Pancreas (tissue), 10 donors: Measurements from ENCODE around the gene ZFYVE1. TPM values are rescaled to one million over a fixed set of nuclear protein-coding genes. Genes with fewer than 3 reads are reported as not detected.

Source experiments
- ATAC-seq, 4 donors: fragments of 200-7000 bp; cut with Tn5 transposase; one replicate each; pipeline versions ENCODE4 v1.8.0 to v1.9.1; 2020; ENCODE audit warnings: mild to moderate bottlenecking in 4 of 4, moderate library complexity in 4 of 4
- DNase-seq, 6 donors: peaks; one replicate each; pipeline ENCODE4 v3.0.0-alpha.2; 2020
- FAIRE-seq: peaks from 2 replicates; lab custom pipeline; 2012; peaks lifted over from hg19 to GRCh38; lab: Jason Lieb, UNC
- H3K27ac ChIP-seq, 4 donors: fragments of 200-600 bp; sonication (generic); 1 replicate in 3 of 4; 2 replicates in 1 of 4; pipeline versions ENCODE4 v1.5.0 to v1.8.0; 2020
- H3K27me3 ChIP-seq, 4 donors: fragments of 200-600 bp; one replicate each; pipeline ENCODE4 v1.8.0; 2021
- H3K36me3 ChIP-seq, 3 donors: fragments of 200-600 bp; sonication (generic) in 1 of 3; one replicate each; pipeline versions ENCODE4 v1.5.0 to v1.8.0; 2020 to 2021
- H3K4me1 ChIP-seq, 3 donors: fragments of 200-600 bp; one replicate each; pipeline ENCODE4 v1.8.0; 2021
- H3K4me3 ChIP-seq, 4 donors: fragments of 200-600 bp; sonication (generic) in 2 of 4; one replicate each; pipeline versions ENCODE4 v1.5.0 to v1.8.0; 2020 to 2021
- H3K9me3 ChIP-seq, 4 donors: fragments of 200-600 bp; one replicate each; pipeline ENCODE4 v1.8.0; 2021
- CTCF ChIP-seq, 4 donors: fragments of 200-600 bp; sonication (generic) in 3 of 4; IDR thresholded peaks; one replicate each; pipeline versions ENCODE4 v1.5.0 to v1.8.0; 2021; ENCODE audit warnings: antibody characterized with exemption in 4 of 4
- WGBS, 2 donors: extraction: QIAGEN DNeasy Blood & Tissue Kit; methylation state at CpG; one replicate each; pipeline ENCODE4 v1.1.7; 2013; 5-methylcytosine and 5-hydroxymethylcytosine counted together
- intact Hi-C, 3 donors: fragments of 100-400 bp; cut with DNase I; formaldehyde crosslinking; loops; one replicate each; pipeline versions ENCODE4 v1.11.1 to v1.14.2; 2022
- polyA plus RNA-seq, 2 donors: library from polyadenylated mRNA; stranded (reverse); fragments of 200-250 nt; gene quantifications; one replicate each; pipeline ENCODE4 v1.2.3, GENCODE V29; 2013
- total RNA-seq, 6 donors: library from RNA; stranded (reverse); fragmentation: NEBNext Ultra II Directional in 4 of 6; extraction: Animal tissue kit (Norgen Biotek cat#: 25700) in 4 of 6; gene quantifications; one replicate each; pipeline versions ENCODE4 v1.2.1 to v1.2.4, GENCODE V29; 2021 to 2023
- donor health status: healthy with polysubstance abuse.
- donor health status: DM: no; HTN: no; CAD: no; lungs with moderate emphysema.
- donor health status: DM: no; HTN: no; CAD: no.
- donor health status: control.
- donor health status: control.
- donor health status: Bipolar disorder and iron deficiency.
- donor health status: DM: yes; HTN: yes; CAD: no.
- donor health status: DM: no; HTN: no; CAD: no.
- donor health status: DM: no; HTN: no; CAD: no.
- donor health status: DM: yes; HTN: yes; CAD: no.

ZFYVE1 gene
- total and polyA plus RNA-seq, 8 donors = 3.1 to 13.8 (median 6.7) TPM

- Histone ChIP-seq H3K4me1 (no peaks in the 10 kb centered on the region), H3K27me3 (no peaks in the 10 kb centered on the region), H3K27ac (no peak overlapping the region), H3K9me3 (no peaks in the 10 kb centered on the region), H3K4me3 (no peak overlapping the region), H3K36me3 (peaks cover 5 to 46% (median 15%) of the 10 kb centered on the region in 3 donors)
- no peak for DNase-seq
- no peak for FAIRE-seq
- intact Hi-C loops = no loop called here
- no peak for ATAC-seq
- TF ChIP-seq CTCF (IDR thresholded peaks at IDR 0.05) = no peak
- 93 to 94% methylated on average over 4 of the region's 4 CpGs for WGBS, 2 donors
These were observed 51.1 kb downstream of the ZFYVE1 start for GRCh38 chr14:72975770-72976169.

- ATAC-seq (no peak), DNase-seq (no peak), FAIRE-seq (no peak)
- intact Hi-C loops = no loop called here
- WGBS, 2 donors = 91 to 94% methylated on average over 12 of the region's 12 CpGs
- Histone ChIP-seq H3K27me3 (no peaks in the 10 kb centered on the region), H3K27ac (no peak overlapping the region), H3K4me1 (no peaks in the 10 kb centered on the region), H3K4me3 (no peak overlapping the region), H3K9me3 (no peaks in the 10 kb centered on the region), H3K36me3 (peaks cover 5 to 55% (median 15%) of the 10 kb centered on the region in 3 donors)
- TF ChIP-seq CTCF (IDR thresholded peaks at IDR 0.05) = no peak
These were observed 52.2 kb downstream of the ZFYVE1 start for GRCh38 chr14:72974661-72975060.

GRCh38 chr14:72970824-72971434 lies 56.0 kb downstream of the ZFYVE1 start:
- H3K27ac ChIP-seq = no peak overlapping the region
- no peak for DNase-seq
- no peak for ATAC-seq
- no peaks in the 10 kb centered on the region for H3K4me1 ChIP-seq
- H3K4me3 ChIP-seq = no peak overlapping the region
- FAIRE-seq = no peak
- WGBS, 2 donors = 97% methylated on average over 20 of the region's 20 CpGs
- H3K9me3 ChIP-seq = no peaks in the 10 kb centered on the region
- intact Hi-C loops = no loop called here
- no peaks in the 10 kb centered on the region for H3K27me3 ChIP-seq
- no peak for TF ChIP-seq CTCF (IDR thresholded peaks at IDR 0.05)
- peaks cover 5 to 44% (median 15%) of the 10 kb centered on the region in 3 donors for H3K36me3 ChIP-seq

- ATAC-seq (no peak), DNase-seq (no peak), FAIRE-seq (no peak)
- Histone ChIP-seq H3K27ac (no peak overlapping the region), H3K9me3 (no peaks in the 10 kb centered on the region), H3K27me3 (no peaks in the 10 kb centered on the region), H3K4me1 (no peaks in the 10 kb centered on the region), H3K36me3 (peaks cover 5 to 40% (median 12%) of the 10 kb centered on the region in 3 donors), H3K4me3 (no peak overlapping the region)
- intact Hi-C loops = no loop called here
- TF ChIP-seq CTCF (IDR thresholded peaks at IDR 0.05) = no peak
- whole genome bisulfite sequencing, 2 donors = 91 to 94% methylated on average over 17 of the region's 17 CpGs
These were observed 56.8 kb downstream of the ZFYVE1 start for GRCh38 chr14:72970058-72970630.

GRCh38 chr14:72968316-72968715 lies 58.6 kb downstream of the ZFYVE1 start:
- Histone ChIP-seq H3K9me3 (no peaks in the 10 kb centered on the region), H3K27ac (no peak overlapping the region), H3K27me3 (no peaks in the 10 kb centered on the region), H3K36me3 (peaks cover 0 to 21% (median 0%) of the 10 kb centered on the region in 3 donors), H3K4me1 (no peaks in the 10 kb centered on the region), H3K4me3 (no peak overlapping the region)
- 92 to 95% methylated on average over 5 of the region's 5 CpGs for WGBS, 2 donors
- no peak for DNase-seq
- no peak for ATAC-seq
- no peak for FAIRE-seq
- intact Hi-C loops = no loop called here
- no peak for TF ChIP-seq CTCF (IDR thresholded peaks at IDR 0.05)
